Trophoblast cell (in vitro differentiated cells and primary cell): ENCODE measurements around the gene ACTR3C.
"Not testable (repeated sequence)": the region's sequence is repeated elsewhere in the genome, so short reads cannot be mapped to it uniquely, and the experiment has no call there.

Experiments used
- DNase-seq, 2 donors: peaks; one replicate each; pipeline ENCODE4 v3.0.0-alpha.2; 2016
- H2AFZ ChIP-seq: 2 replicates; pipeline ENCODE4 v1.6.1; 2013; ENCODE audit warnings: low read length, moderate library complexity, mild to moderate bottlenecking; ENCODE audit not compliant: insufficient read depth, poor library complexity
- H2AK5ac ChIP-seq: 2 replicates; pipeline ENCODE4 v1.6.1; 2013; ENCODE audit warnings: mild to moderate bottlenecking, low read length
- H2BK120ac ChIP-seq: 2 replicates; pipeline ENCODE4 v1.6.1; 2013; ENCODE audit warnings: low read length, mild to moderate bottlenecking, moderate library complexity; ENCODE audit not compliant: insufficient read depth, poor library complexity
- H2BK12ac ChIP-seq: 2 replicates; pipeline ENCODE4 v1.6.1; 2013; ENCODE audit warnings: mild to moderate bottlenecking, low read length, moderate library complexity
- H2BK5ac ChIP-seq: 2 replicates; pipeline ENCODE4 v1.6.1; 2013; ENCODE audit warnings: low read length, low read depth, moderate library complexity, mild to moderate bottlenecking; ENCODE audit not compliant: poor library complexity
- H3K14ac ChIP-seq: 2 replicates; pipeline ENCODE4 v1.6.1; 2013; ENCODE audit warnings: mild to moderate bottlenecking, low read length
- H3K18ac ChIP-seq: 2 replicates; pipeline ENCODE4 v1.6.1; 2013; ENCODE audit warnings: mild to moderate bottlenecking, low read length
- H3K23ac ChIP-seq: 2 replicates; pipeline ENCODE4 v1.6.1; 2013; ENCODE audit warnings: low read length
- H3K27ac ChIP-seq: 2 replicates; pipeline ENCODE4 v1.5.1; 2013; ENCODE audit warnings: low read depth, mild to moderate bottlenecking, inconsistent platforms, low read length, moderate library complexity
- H3K27me3 ChIP-seq: 2 replicates; pipeline ENCODE4 v1.6.1; 2013; ENCODE audit warnings: inconsistent platforms, mild to moderate bottlenecking, low read length, moderate library complexity; ENCODE audit not compliant: insufficient read depth
- H3K36me3 ChIP-seq, 2 experiments: 1 replicate in 1 of 2; 2 replicates in 1 of 2; pipeline ENCODE4 v1.6.1; 2013; ENCODE audit warnings: low read length in 2 of 2, mild to moderate bottlenecking in 2 of 2, moderate library complexity in 1 of 2; ENCODE audit not compliant: insufficient read depth in 2 of 2, control insufficient read depth in 1 of 2
- H3K4ac ChIP-seq: 2 replicates; pipeline ENCODE4 v1.6.1; 2013; ENCODE audit warnings: low read depth, mild to moderate bottlenecking, low read length, moderate library complexity
- H3K4me1 ChIP-seq, 2 experiments: 1 replicate in 1 of 2; 2 replicates in 1 of 2; pipeline ENCODE4 v1.6.1; 2013; ENCODE audit warnings: low read length in 2 of 2, mild to moderate bottlenecking in 2 of 2, moderate library complexity in 1 of 2; ENCODE audit not compliant: insufficient read depth in 2 of 2, control insufficient read depth in 1 of 2
- H3K4me2 ChIP-seq: 2 replicates; pipeline ENCODE4 v1.6.1; 2013; ENCODE audit warnings: inconsistent platforms, mild to moderate bottlenecking, low read length, moderate library complexity
- H3K4me3 ChIP-seq: 2 replicates; pipeline ENCODE4 v1.5.1; 2013; ENCODE audit warnings: mild to moderate bottlenecking, low read depth, low read length, inconsistent platforms
- H3K79me1 ChIP-seq: one replicate; pipeline ENCODE4 v1.6.1; 2013; ENCODE audit warnings: low read length
- H3K79me2 ChIP-seq: 2 replicates; pipeline ENCODE4 v1.6.1; 2013; ENCODE audit warnings: low read length, mild to moderate bottlenecking; ENCODE audit not compliant: control insufficient read depth, insufficient read depth, poor library complexity
- H3K9ac ChIP-seq: 2 replicates; pipeline ENCODE4 v1.6.1; 2013; ENCODE audit warnings: mild to moderate bottlenecking, low read length
- H3K9me3 ChIP-seq: 2 replicates; pipeline ENCODE4 v1.6.1; 2013; ENCODE audit warnings: low read depth, mild to moderate bottlenecking, control low read depth, inconsistent platforms, low read length; ENCODE audit not compliant: insufficient read depth
- H4K12ac ChIP-seq: 2 replicates; pipeline ENCODE4 v1.6.1; 2013; ENCODE audit warnings: low read depth, mild to moderate bottlenecking, low read length, moderate library complexity
- H4K8ac ChIP-seq: 2 replicates; pipeline ENCODE4 v1.6.1; 2013; ENCODE audit warnings: low read depth, mild to moderate bottlenecking, low read length, moderate library complexity
- H4K91ac ChIP-seq: one replicate; pipeline ENCODE4 v1.6.1; 2013; ENCODE audit warnings: low read depth, mild to moderate bottlenecking, low read length, moderate library complexity
- WGBS: extraction: QIAGEN DNeasy Blood & Tissue Kit; methylation state at CpG from one replicate; pipeline ENCODE4 v1.1.7; 2013; ENCODE audit warnings: missing lambda C conversion rate; ENCODE audit not compliant: insufficient read length, insufficient coverage; ENCODE audit errors: extremely low coverage; 5-methylcytosine and 5-hydroxymethylcytosine counted together

Gene ACTR3C

DNA sequence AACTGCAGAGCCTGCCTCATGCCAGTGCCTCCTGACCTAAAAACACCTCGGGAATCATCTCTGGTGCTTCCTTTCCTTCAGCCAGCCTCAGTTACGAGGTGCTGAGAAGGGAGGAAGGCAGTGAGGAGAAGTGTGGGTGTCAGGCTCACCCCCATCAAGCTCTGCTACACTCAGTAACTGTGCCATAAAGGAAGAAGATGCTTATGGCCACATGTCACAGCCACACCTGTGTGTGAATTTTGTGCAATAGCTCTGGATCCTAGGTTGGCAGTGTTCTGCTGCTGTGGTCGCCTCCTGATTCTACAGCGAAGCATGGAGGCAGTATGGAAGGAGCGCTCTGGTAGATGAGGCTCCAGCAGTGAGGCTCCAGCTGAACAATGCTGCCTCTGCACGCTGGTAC, 34.5 kb downstream of the ACTR3C start:
- not testable (repeated sequence) for H3K14ac ChIP-seq, H2BK5ac ChIP-seq, H3K27ac ChIP-seq, H3K79me2 ChIP-seq, H2AFZ ChIP-seq, H3K4ac ChIP-seq, H3K36me3 ChIP-seq, H3K9me3 ChIP-seq, H3K23ac ChIP-seq, DNase-seq, H2AK5ac ChIP-seq, H3K4me2 ChIP-seq, H3K4me1 ChIP-seq, H3K27me3 ChIP-seq, H3K79me1 ChIP-seq, H3K4me3 ChIP-seq, H3K9ac ChIP-seq, H4K8ac ChIP-seq, H3K18ac ChIP-seq, H4K12ac ChIP-seq
- H4K91ac ChIP-seq = peak overlapping the region; percentile 43
- peak overlapping the region; percentile 87 for H2BK12ac ChIP-seq
- no CpG with 5 or more reads among the region's 6 CpGs for WGBS
- peak overlapping the region; percentile 46 for H2BK120ac ChIP-seq

DNA sequence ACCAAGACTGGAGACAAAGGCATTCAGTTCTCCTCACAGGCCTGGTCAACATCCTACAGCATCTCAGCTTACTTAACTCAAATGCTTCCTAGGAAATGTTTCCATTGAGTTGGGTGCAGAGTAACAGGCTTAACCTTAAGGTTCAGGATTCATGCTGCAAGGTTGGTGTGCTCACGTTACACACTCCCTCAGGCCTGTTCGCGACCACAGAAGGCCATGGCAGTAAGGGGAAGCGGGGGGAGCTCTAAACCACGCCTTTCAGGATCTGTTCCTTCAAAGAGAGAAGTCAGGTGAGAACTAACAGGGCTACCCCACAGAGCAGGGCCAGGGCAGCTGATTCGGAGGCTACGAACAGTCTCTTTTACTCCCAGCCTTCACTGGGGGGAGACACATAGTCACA, 35.5 kb downstream of the ACTR3C start:
- peak overlapping the region; percentile 82 for H4K91ac ChIP-seq
- not testable (repeated sequence) for H3K18ac ChIP-seq, H3K79me1 ChIP-seq, H3K4ac ChIP-seq, H3K27me3 ChIP-seq, H3K9ac ChIP-seq, H3K23ac ChIP-seq, H3K36me3 ChIP-seq, H3K4me3 ChIP-seq, H4K12ac ChIP-seq, H3K4me1 ChIP-seq, H3K27ac ChIP-seq, H4K8ac ChIP-seq, H3K9me3 ChIP-seq, H2BK5ac ChIP-seq, DNase-seq, H3K4me2 ChIP-seq, H3K79me2 ChIP-seq, H2AFZ ChIP-seq
- no CpG with 5 or more reads among the region's 7 CpGs for WGBS
- peak overlapping the region; percentile 67 for H3K14ac ChIP-seq
- H2AK5ac ChIP-seq = peak overlapping the region; percentile 70
- peak overlapping the region; percentile 87 for H2BK120ac ChIP-seq
- peak overlapping the region; percentile 87 for H2BK12ac ChIP-seq

DNA sequence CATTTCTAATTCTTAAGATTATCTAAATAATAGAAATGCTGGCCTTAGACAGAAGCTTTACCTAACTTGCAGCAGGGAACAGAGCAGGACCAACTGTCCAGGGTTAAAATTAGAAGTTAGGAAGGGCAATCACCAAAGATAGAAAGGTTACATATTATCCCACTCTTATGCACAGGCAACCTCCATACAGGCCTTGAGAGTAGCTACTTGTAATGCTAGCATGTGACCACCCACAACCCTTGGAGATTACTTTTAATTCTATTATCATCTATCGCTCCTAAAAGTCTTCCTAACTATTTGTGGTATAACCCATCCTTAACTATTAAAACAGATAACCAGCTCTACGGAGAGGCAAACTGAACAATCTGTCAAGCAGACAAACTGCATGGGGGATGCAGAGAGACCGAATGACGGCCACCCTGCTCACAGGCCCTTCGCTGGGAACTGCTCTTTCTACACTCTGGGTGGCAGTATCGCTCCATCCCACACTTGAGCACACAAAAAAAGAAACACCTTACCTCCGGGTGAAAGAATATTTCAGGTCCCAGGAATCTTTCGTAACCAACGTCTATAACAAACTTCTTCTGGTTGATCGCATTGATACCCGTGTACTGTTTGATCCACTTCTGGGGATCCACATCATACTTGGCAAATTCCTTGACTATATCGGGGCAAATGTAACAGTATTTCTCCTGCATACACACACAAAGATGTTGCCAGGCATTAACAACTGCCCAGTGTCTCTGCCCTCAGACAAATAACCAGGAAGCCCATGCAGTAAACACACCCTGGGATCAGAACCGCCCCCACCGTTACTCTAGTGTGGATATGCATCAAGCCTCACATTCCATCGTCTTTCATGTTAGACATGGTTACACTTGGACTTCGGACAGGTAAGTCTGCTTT, 37.2 kb downstream of the ACTR3C start:
- H3K4me1 ChIP-seq, H3K14ac ChIP-seq, H3K79me1 ChIP-seq, H3K18ac ChIP-seq, H3K4ac ChIP-seq, H2BK12ac ChIP-seq, H3K9ac ChIP-seq, H4K91ac ChIP-seq, H3K4me2 ChIP-seq, H3K23ac ChIP-seq, H2AK5ac ChIP-seq, H2AFZ ChIP-seq, H3K4me3 ChIP-seq, H2BK120ac ChIP-seq, H3K27me3 ChIP-seq, H2BK5ac ChIP-seq, H4K12ac ChIP-seq, H4K8ac ChIP-seq, H3K36me3 ChIP-seq, H3K27ac ChIP-seq, H3K79me2 ChIP-seq, H3K9me3 ChIP-seq: not testable (repeated sequence)
- WGBS = no CpG with 5 or more reads among the region's 16 CpGs
- peak in 1 of 2 donors; percentile 45 for DNase-seq

DNA sequence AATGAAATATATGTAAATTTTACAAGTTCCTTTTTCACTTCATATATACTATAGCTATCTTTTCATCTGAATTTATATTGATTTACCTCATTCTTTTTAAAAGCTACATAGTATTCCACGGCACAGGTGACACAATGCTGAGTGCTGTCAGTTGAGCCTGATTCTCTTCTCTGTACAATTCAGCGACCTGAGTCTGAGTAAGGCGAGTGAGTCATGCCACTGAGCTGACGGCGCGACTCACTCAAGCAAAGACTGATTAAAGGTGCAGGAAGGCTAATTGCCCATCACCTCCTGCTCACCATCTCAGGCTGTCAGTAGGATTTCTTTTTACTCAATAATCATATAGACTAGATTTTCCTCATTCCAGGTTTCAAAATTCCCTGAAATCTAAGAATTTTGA, 39.7 kb downstream of the ACTR3C start:
- H2BK12ac ChIP-seq, H3K18ac ChIP-seq, H2AFZ ChIP-seq, H3K4me3 ChIP-seq, H4K12ac ChIP-seq, H3K79me1 ChIP-seq, H2BK5ac ChIP-seq, H3K14ac ChIP-seq, H3K9ac ChIP-seq, H3K4ac ChIP-seq, H3K79me2 ChIP-seq, H4K8ac ChIP-seq, H3K4me1 ChIP-seq, H4K91ac ChIP-seq, H3K4me2 ChIP-seq, H3K27me3 ChIP-seq, DNase-seq, H3K27ac ChIP-seq, H2AK5ac ChIP-seq, H2BK120ac ChIP-seq, H3K36me3 ChIP-seq, H3K23ac ChIP-seq, H3K9me3 ChIP-seq: not testable (repeated sequence)
- no CpG with 5 or more reads among the region's 6 CpGs for WGBS
